HG03108 (cell line): ENCODE measurements around the gene HMGCS2.

Experiments
- ATAC-seq: cut with Tn5 transposase; IDR thresholded peaks from one replicate; pipeline ENCODE4 v1.9.1; 2021; ENCODE audit warnings: moderate library complexity; ENCODE audit not compliant: unreplicated experiment

Gene HMGCS2

GRCh38 chr1:119703666-119704450, 64.8 kb downstream of the HMGCS2 start:
- no peak for ATAC-seq

GRCh38 chr1:119702384-119702783, 66.3 kb downstream of the HMGCS2 start:
- no peak for ATAC-seq

GRCh38 chr1:119701659-119702058, 67.0 kb downstream of the HMGCS2 start:
- no peak for ATAC-seq

DNA sequence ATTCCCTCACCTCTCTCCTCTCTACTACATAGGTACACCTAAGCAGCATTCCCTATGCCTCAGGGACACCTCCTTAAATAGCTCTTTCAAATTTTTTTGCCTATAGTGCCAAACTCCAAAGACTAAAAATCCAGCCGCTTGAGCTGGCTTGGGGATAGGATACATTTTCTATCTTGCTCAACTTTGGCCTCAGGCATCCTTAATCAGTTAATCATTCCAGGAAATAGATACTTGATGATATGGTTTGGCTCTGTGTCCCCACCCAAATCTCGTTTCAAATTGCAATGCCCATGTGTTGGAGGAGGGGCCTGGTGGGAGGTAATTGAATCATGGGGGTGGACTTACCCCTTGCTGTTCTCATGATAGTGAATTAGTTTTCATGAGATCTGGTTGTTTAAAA, 68.4 kb downstream of the HMGCS2 start:
- no peak for ATAC-seq
